Uterus (tissue), 2 donors: ENCODE measurements around the gene SOX4.

Experiments
- POLR2A ChIP-seq, 2 donors: fragments of 450-650 bp; IDR thresholded peaks; one replicate each; pipeline ENCODE4 v1.6.1; 2016; ENCODE audit warnings: antibody characterized with exemption in 2 of 2, mild to moderate bottlenecking in 1 of 2, moderate library complexity in 1 of 2
- TF ChIP-seq, protein P1 (sequence below), 4 experiments: fragments of 200-600 bp in 2 of 4; fragments of 450-650 bp in 2 of 4; sonication (generic) in 2 of 4; IDR thresholded peaks; one replicate each; pipeline ENCODE4 v1.5.1; 2016 to 2019; ENCODE audit warnings: antibody characterized with exemption in 4 of 4, mild to moderate bottlenecking in 2 of 4, moderate library complexity in 1 of 4

DNA sequence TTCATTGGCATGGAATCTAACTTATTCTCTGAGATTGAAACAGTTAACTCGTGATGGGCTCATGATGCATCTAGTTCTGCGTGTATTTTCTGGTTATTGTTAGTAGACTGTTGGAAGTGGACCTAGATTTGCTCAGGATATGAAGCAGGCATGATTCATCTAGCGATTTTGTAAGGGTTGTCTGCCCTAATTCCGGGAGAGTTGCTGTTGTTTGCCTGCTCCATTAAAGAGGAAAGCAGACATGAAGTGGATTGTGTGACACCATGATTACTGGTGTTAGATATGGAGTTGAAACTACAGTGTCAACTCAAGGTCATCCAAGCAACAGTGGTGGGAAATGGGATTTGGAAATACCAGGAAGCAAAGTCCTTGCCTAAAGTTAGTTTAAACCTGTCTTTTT is 41.0 kb downstream of the SOX4 start:
- TF ChIP-seq, protein P1, sequence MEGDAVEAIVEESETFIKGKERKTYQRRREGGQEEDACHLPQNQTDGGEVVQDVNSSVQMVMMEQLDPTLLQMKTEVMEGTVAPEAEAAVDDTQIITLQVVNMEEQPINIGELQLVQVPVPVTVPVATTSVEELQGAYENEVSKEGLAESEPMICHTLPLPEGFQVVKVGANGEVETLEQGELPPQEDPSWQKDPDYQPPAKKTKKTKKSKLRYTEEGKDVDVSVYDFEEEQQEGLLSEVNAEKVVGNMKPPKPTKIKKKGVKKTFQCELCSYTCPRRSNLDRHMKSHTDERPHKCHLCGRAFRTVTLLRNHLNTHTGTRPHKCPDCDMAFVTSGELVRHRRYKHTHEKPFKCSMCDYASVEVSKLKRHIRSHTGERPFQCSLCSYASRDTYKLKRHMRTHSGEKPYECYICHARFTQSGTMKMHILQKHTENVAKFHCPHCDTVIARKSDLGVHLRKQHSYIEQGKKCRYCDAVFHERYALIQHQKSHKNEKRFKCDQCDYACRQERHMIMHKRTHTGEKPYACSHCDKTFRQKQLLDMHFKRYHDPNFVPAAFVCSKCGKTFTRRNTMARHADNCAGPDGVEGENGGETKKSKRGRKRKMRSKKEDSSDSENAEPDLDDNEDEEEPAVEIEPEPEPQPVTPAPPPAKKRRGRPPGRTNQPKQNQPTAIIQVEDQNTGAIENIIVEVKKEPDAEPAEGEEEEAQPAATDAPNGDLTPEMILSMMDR (IDR thresholded peaks at IDR 0.05), result no peak
- no peak for TF ChIP-seq POLR2A (IDR thresholded peaks at IDR 0.05)
